ENCODE data around the gene DTHD1.

Gene DTHD1

DNA sequence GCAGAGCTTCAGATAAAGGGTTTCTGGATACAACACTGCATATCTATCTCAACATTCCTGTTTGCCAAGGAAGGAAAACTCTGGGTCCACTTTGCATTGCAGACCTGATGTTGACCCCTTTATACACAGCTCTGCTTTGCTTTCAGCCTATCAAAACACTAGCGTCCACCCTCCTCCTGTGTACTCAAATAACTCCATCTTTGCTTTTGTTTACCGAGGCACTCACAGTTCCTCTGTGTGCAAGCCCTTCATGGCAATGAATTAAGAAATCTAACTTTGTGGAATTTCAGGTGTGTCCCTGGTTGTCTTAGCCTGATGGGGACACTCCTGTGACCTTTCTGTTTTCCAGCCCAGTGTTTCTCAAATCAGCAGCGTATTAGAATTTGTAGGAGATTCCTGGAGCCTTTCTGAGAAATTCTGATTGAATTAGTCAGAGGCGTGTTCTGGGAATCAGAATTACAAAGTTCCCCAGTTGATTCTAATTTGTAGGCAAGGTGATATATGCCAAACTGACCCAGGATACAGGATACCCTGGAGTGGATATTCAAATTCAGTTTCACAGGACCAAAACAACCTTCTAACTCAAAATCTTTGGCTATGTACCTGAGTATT, 68.6 kb downstream of the DTHD1 start:
- no peak for FAIRE-seq

DNA sequence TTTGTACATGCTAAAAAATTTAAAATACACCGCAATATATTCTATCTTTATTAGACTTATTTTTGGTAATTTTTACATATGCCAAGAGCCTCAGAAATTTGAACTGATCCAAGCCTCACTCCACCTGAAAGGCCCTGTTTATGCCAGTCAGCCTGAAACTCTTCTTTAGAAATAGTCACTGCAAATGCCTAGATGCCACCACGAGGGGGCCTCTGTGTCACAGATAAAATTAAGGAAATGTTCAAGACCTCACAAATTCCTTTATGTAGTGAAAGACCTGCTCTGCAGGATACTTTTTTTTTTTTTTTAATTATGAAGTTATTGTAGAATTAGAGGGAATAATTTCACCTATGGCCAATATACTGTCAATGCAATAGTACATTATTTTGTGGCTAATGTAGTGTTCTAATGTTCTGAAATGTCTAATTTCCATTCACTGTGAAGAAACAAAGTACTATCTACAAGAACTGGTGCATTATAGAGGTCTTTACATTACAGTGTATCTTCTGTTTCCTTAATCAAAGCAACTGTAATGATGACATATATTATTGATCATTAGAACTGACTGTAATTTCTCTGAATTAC, 69.8 kb downstream of the DTHD1 start:
- no peak for FAIRE-seq

DNA sequence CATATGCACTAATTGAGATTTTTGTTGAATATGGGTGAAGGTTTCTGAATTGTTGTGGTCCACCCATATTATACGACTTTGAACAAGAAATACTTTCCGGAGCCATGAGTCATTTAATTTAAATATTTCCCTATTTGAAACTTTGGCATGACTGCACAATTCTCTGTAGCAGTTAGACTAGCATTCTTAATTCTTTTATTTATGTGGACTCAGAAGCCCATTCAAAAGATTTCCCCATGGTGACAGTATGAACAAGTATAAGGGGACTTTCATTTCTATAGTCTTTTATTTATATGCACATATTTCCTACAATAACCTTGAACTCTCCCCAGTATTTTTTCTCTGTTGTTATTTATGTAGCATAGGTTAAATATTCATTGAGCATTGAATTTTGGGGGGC, 72.6 kb downstream of the DTHD1 start:
- no peak for FAIRE-seq

DNA sequence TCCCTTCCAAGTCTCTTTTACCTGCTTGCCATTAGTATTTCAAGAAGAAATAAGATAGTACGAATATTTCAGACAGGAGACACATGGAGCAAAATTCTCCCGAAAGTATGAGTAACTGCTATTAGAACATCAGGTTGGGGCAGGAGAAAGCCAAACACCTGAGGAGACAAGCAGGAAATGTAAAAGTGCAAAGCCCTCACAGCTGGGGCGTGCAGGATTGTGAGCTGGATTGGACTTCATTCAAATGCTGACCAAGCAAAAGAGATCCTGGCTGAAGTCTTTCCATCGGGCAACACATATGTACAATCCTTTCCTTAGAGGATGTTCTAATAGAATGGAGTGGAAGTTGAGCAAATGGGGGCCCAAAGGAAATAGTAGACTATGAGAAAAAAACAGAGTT, 76.8 kb downstream of the DTHD1 start:
- FAIRE-seq = no peak

DNA sequence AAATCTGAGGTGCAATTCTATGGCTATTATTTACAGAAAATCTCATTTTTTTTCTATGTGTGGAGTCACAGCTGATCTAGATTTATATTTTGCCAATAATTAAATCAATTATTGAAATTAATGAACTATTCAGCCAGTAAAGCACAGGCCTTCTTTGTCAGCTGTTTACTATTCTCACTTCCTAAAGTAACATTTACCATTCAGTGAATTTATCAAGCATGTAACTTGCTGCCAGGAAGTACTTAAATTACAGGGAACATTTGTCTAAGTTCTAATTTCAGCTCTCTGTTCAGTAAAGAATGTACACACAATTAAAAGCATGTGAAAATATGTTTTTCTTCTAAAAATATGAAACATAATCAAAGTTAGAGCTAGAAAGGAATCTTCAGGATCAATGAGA, 79.3 kb downstream of the DTHD1 start:
- FAIRE-seq = no peak

DNA sequence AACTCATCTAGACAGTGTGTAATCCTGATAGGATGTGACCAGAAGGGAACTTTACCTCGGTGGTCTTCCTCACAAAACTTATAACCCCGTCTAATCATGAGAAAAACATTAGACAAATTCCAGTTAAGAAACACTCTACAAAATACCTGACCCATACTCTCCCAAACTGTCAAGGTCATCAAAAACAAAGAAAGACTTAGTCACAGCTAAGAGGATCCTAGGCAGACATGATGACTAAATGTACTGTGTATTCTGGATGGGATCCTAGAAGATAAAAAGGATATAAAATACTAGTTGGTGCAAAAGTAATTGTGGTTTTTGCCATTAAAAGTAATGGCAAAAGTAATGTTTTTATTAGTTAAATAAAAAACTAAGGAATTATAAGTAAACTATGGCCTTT, 81.6 kb downstream of the DTHD1 start:
- no peak for FAIRE-seq

DNA sequence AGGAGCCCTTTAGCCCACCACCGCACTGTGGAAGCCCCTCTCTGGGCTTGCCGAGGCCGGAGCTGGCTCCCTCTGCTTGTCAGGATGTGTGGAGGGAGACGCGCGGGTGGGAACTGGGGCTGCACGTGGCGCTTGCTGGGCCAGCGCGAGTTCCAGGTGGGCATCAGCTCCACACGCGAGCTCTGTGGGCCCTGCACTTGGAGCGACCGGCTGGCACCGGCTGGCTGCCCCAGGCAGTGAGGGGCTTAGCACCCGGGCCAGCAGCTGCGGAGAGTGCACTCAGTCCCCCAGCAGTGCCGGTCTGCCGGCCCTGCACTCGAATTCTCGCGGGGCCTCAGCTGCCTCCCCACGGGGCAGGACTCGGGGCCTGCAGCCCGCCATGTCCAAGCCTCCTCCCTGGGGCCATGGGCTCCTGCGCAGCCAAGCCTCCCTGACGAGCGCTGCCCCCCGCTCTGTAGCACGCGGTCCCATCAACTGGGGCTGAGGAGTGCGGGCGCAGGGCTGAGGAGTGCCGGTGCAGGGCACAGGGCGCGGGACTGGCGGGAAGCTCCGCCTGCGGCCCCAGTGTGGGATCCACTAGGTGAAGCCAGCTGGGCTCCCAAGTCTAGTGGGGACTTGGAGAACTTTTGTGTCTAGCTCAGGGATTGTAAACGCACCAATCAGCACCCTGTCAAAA, 93.6 kb downstream of the DTHD1 start:
- no peak for FAIRE-seq

DNA sequence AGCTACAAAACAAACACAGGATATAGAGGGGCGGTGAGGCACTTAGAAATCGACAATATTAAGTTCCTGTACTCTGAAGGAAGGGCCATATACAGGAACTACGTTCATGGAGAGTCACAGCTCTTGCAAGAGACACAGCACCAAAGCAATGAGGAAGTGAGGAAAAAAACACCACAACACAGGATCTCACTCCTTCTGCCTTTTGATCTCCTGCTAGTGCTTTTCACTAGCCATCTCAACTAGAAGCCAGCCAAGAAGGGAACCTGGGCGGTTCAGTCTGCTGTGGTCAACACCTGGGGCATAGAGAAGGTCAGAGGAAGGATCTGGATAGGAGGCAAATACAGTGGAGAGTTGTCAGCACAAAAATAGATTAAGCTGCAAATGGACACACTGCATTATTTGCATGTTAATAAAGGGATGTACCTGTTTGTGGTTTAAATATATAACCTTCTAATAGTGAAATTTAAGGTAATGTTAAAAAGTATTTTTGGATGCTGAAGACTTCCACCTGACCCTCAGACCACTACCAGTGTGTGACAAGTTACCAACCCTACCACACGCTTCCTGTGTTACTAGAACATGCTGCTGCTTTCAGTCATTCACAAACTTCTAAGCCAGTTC, 104.6 kb downstream of the DTHD1 start:
- FAIRE-seq = no peak

DNA sequence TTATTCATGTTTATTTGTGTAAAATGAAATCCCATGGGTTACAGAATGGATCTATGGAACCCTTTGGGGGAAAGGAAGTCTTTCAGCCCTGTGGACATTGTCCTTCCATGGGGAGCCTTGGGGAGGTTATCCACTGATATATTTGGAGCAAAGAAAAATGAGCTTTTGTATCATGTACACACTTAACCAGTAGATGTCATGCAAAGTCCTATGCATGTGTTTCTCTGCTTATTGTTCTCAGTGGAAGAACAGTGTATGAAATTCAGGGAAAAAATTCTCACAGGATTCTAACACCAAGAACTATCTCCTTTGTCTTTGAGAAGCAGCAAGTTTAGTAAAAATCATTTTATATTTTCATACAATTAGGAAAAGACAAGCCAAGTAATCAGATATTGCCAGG, 105.3 kb downstream of the DTHD1 start:
- no peak for FAIRE-seq

DNA sequence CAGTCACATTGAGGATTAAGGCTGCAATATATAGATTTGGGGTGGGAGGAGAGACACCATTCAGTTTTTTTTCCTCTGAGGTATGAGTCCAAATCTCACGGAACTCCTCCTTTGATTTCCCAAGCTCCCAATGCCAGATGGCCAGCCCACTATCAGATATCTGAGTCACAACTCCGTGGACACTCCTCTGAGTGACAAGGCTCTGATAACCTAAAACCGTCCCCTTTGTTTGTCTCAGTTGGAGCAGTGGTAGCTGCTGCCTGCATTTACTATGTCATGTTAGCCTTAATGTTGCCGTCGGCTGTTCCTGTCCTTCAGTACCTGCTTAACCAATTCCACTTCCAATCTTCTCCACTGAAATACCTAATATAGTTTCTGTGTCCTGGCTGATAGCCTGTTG, 107.3 kb downstream of the DTHD1 start:
- FAIRE-seq = no peak

DNA sequence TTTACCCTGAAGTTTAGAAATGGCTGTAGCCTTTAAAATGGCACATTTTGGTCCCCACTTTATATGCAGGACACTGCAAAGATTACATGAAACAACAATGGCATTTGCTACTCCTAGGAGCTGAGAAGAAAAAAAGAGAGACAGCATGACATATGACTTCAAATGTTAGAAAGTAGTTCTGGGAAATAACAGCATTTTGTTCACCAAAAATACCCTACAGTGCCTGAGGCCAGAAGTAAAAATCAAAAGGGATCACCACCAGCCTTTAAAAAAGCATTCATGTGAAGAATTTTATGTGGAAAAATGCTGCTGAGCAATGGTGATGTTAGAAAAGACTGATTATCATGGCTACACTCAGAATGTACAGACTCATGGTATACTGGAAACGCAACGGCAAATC, 110.0 kb downstream of the DTHD1 start:
- FAIRE-seq = no peak

DNA sequence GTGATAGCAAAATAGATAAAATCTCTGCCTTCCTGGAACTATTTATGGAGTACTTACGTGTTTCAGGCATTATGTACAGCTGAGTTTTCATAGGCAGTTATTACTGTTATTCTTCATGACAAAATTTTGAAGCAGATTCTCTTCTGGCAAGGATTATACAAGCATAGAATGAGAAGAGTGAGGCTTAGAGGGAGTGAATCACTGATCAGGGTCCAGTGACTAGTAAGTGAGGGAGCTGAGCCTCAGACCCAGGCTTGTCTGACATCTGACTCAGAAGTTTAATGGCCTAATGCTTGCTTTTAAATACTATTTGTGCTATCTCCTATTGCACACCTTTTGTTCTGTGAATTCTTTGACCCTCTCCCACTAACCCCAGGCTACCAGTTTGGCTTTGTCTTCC, 110.6 kb downstream of the DTHD1 start:
- FAIRE-seq = no peak

DNA sequence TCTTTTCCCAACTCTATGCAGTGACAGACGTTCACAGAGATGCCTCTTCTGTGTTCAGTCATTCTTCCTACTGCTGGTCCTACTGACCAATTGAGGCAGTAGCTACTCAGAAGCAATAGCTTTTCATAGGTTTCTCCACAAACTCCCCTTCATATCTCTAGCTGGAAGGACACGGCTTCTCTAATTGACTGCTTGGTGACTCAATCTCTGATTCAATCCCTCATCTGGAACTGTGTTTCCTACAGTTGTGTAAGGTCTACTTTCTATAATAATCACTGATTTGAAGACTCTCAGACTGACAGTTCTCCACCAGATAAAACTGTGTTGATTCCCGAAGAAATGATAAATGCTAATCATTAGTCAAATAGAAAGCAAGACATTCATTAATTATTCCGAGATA, 111.5 kb downstream of the DTHD1 start:
- FAIRE-seq = no peak
